HepG2 (cell line): Measurements from ENCODE around the gene TFAP2A. TPM values are rescaled to one million over a fixed set of nuclear protein-coding genes. Genes with fewer than 3 reads are reported as not detected.

Experiments
- ATAC-seq: fragments of 200-7000 bp; cut with Tn5 transposase; 3 replicates; pipeline ENCODE4 v1.9.1; 2020; ENCODE audit warnings: mild to moderate bottlenecking, moderate library complexity
- BruUV-seq: library from RNA; stranded (reverse); fragments of 400-500 nt; replicated peaks from 2 replicates; lab custom pipeline; 2021; lab: Mats Ljungman, UMichigan
- CTCF ChIA-PET: fragments of 300-600 bp; formaldehyde crosslinking; extraction: SDS; loops from one replicate; lab custom pipeline; 2021; ENCODE audit warnings: low total read pairs, inconsistent platforms, low intra/inter-chr PET ratio; lab: Yijun Ruan, JAX
- POLR2A ChIA-PET: fragments of 350-600 bp; sonication (Branson Sonifier 250); formaldehyde crosslinking; loops from one replicate; lab custom pipeline; 2020; ENCODE audit warnings: antibody characterized with exemption, inconsistent platforms; lab: Yijun Ruan, JAX
- DNase-seq: peaks from one replicate; pipeline ENCODE4 v3.0.0-alpha.2; 2015; ENCODE audit warnings: low spot score
- FAIRE-seq: peaks from 3 replicates; lab custom pipeline; 2011; peaks lifted over from hg19 to GRCh38; lab: Jason Lieb, UNC
- H2AFZ ChIP-seq: one replicate; pipeline ENCODE4 v1.6.1; 2011; ENCODE audit warnings: low read length, inconsistent platforms
- H3K27ac ChIP-seq: fragments of 300-600 bp; 3 replicates; pipeline ENCODE4 v1.8.0; 2011; ENCODE audit warnings: mixed run types, mild to moderate bottlenecking, mixed read lengths, low read length, inconsistent platforms; ENCODE audit not compliant: insufficient read depth; ENCODE audit errors: extremely low read length
- H3K27me3 ChIP-seq, 2 experiments: fragments of 200-600 bp in 1 of 2; 2 replicates in 1 of 2; 3 replicates in 1 of 2; pipeline versions ENCODE4 v1.6.0 to v1.8.0; 2011; ENCODE audit warnings: low read length in 2 of 2, mild to moderate bottlenecking in 2 of 2, moderate library complexity in 2 of 2, inconsistent platforms in 1 of 2; ENCODE audit not compliant: insufficient read depth in 2 of 2, control insufficient read depth in 1 of 2
- H3K36me3 ChIP-seq, 2 experiments: fragments of 200-600 bp in 1 of 2; replicated peaks in 1 of 2; 2 replicates in 1 of 2; 3 replicates in 1 of 2; pipeline versions ENCODE4 v1.5.1 to v1.8.0; 2011; ENCODE audit warnings: low read length in 2 of 2, inconsistent platforms in 1 of 2; ENCODE audit not compliant: insufficient read depth in 2 of 2, control insufficient read depth in 1 of 2
- H3K4me1 ChIP-seq: 2 replicates; pipeline ENCODE4 v1.5.1; 2012; ENCODE audit warnings: low read length, inconsistent platforms; ENCODE audit not compliant: insufficient read depth
- H3K4me2 ChIP-seq: 2 replicates; pipeline ENCODE4 v1.6.0; 2011; ENCODE audit warnings: low read depth, low read length, inconsistent platforms
- H3K4me3 ChIP-seq, 3 experiments: fragments of 200-600 bp in 1 of 3; sonication (generic), shearing (Covaris generic) in 1 of 3; replicated peaks in 1 of 3; 2 replicates each; pipeline ENCODE4 v1.5.1; 2011 to 2016; ENCODE audit warnings: low read length in 3 of 3, inconsistent platforms in 2 of 3, low read depth in 2 of 3, mild to moderate bottlenecking in 2 of 3, control low read depth in 1 of 3, mixed read lengths in 1 of 3; ENCODE audit not compliant: insufficient read depth in 1 of 3
- H3K79me2 ChIP-seq: one replicate; pipeline ENCODE4 v1.6.1; 2011; ENCODE audit warnings: low read length, inconsistent platforms; ENCODE audit not compliant: insufficient read depth
- H3K9ac ChIP-seq: 2 replicates; pipeline ENCODE4 v1.6.0; 2011; ENCODE audit warnings: mild to moderate bottlenecking, low read depth, low read length, inconsistent platforms; ENCODE audit not compliant: insufficient read depth
- H3K9me3 ChIP-seq: 2 replicates; pipeline ENCODE4 v1.5.1; 2012; ENCODE audit warnings: mild to moderate bottlenecking, low read length
- H4K20me1 ChIP-seq: 2 replicates; pipeline ENCODE4 v1.6.0; 2011; ENCODE audit warnings: inconsistent platforms, mild to moderate bottlenecking, low read length, moderate library complexity; ENCODE audit not compliant: insufficient read depth
- ARHGAP35 ChIP-seq: sonication (generic); formaldehyde crosslinking; IDR thresholded peaks from 2 replicates; pipeline ENCODE4 v1.9.0; 2022; ENCODE audit warnings: mild to moderate bottlenecking, inconsistent platforms, moderate library complexity, missing genetic modification reagents, borderline replicate concordance
- FOXJ3 ChIP-seq: sonication (generic); formaldehyde crosslinking; IDR thresholded peaks from 2 replicates; pipeline ENCODE4 v1.4.0; 2020; ENCODE audit warnings: missing genetic modification reagents, mild to moderate bottlenecking, borderline replicate concordance
- GTF3A ChIP-seq: sonication (generic); formaldehyde crosslinking; conservative IDR thresholded peaks from 2 replicates; pipeline ENCODE4 v1.4.0; 2020; ENCODE audit warnings: mild to moderate bottlenecking, missing genetic modification reagents
- HNF4A ChIP-seq: sonication (generic); formaldehyde crosslinking; IDR thresholded peaks from 2 replicates; pipeline ENCODE4 v1.4.0; 2020; ENCODE audit warnings: missing genetic modification reagents
- KDM3A ChIP-seq: IDR thresholded peaks from 2 replicates; pipeline ENCODE4 v1.6.1; 2018; ENCODE audit warnings: low read depth, missing compliant biosample characterization
- MEF2D ChIP-seq: sonication (generic); formaldehyde crosslinking; IDR thresholded peaks from 2 replicates; pipeline ENCODE4 v1.5.1; 2020; ENCODE audit warnings: mild to moderate bottlenecking, missing genetic modification reagents
- MYNN ChIP-seq: sonication (generic); formaldehyde crosslinking; IDR thresholded peaks from 2 replicates; pipeline ENCODE4 v1.4.0; 2020; ENCODE audit warnings: mild to moderate bottlenecking, low read depth, missing genetic modification reagents
- MYPOP ChIP-seq: sonication (generic); formaldehyde crosslinking; IDR thresholded peaks from 2 replicates; pipeline ENCODE4 v1.8.1; 2023; ENCODE audit warnings: mild to moderate bottlenecking, moderate library complexity, missing genetic modification reagents
- NR2C2 ChIP-seq: sonication (generic); formaldehyde crosslinking; IDR thresholded peaks from 2 replicates; pipeline ENCODE4 v1.4.0; 2020; ENCODE audit warnings: missing genetic modification reagents, mild to moderate bottlenecking, moderate library complexity, borderline replicate concordance
- RBM39 ChIP-seq: fragments of 200-400 bp; formaldehyde crosslinking; IDR thresholded peaks from one replicate; pipeline ENCODE4 v1.6.1; 2018; ENCODE audit warnings: antibody characterized with exemption, mild to moderate bottlenecking, low read depth, low read length; ENCODE audit not compliant: poor library complexity, severe bottlenecking
- U2AF1 ChIP-seq: fragments of 200-400 bp; formaldehyde crosslinking; optimal IDR thresholded peaks from 2 replicates; pipeline ENCODE3; 2017; ENCODE audit warnings: mild to moderate bottlenecking, low read depth, low read length
- ZBTB38 ChIP-seq: sonication (generic); formaldehyde crosslinking; IDR thresholded peaks from 2 replicates; pipeline ENCODE4 v1.5.1; 2020; ENCODE audit warnings: mild to moderate bottlenecking, missing genetic modification reagents
- ZHX1 ChIP-seq: sonication (generic); formaldehyde crosslinking; IDR thresholded peaks from 2 replicates; pipeline ENCODE4 v1.8.1; 2022; ENCODE audit warnings: low read depth, mild to moderate bottlenecking, missing genetic modification reagents
- ZNF136 ChIP-seq: sonication (generic); formaldehyde crosslinking; IDR thresholded peaks from 2 replicates; pipeline ENCODE4 v1.8.1; 2022; ENCODE audit warnings: low read depth, mild to moderate bottlenecking, moderate library complexity, missing genetic modification reagents
- ZNF343 ChIP-seq: sonication (generic); formaldehyde crosslinking; IDR thresholded peaks from 2 replicates; pipeline ENCODE4 v1.4.0; 2020; ENCODE audit warnings: mild to moderate bottlenecking, missing genetic modification reagents
- ZNF562 ChIP-seq: sonication (generic); formaldehyde crosslinking; IDR thresholded peaks from 2 replicates; pipeline ENCODE4 v1.8.0; 2022; ENCODE audit warnings: missing genetic modification reagents, borderline replicate concordance
- ZNF614 ChIP-seq: IDR thresholded peaks from 2 replicates; pipeline ENCODE4 v1.6.1; 2018; ENCODE audit warnings: missing biosample characterization, missing genetic modification reagents, inconsistent platforms, borderline replicate concordance
- WGBS: methylation state at CpG from one replicate; pipeline ENCODE4 v1.1.6; 2017; ENCODE audit warnings: low lambda C conversion rate; 5-methylcytosine and 5-hydroxymethylcytosine counted together
- in situ Hi-C: cut with HindIII; loops from 2 replicates; pipeline ENCODE4 v1.10.0; 2017; ENCODE audit warnings: low pct_unique_long_range_greater_than_20kb; ENCODE audit not compliant: extremely low pct_ligation_motif_present
- intact Hi-C: fragments of 100-400 bp; cut with micrococcal nuclease; formaldehyde crosslinking; loops from one replicate; pipeline ENCODE4 v1.10.0; 2022; ENCODE audit not compliant: unreplicated experiment
- polyA plus RNA-seq, 8 experiments: library from polyadenylated mRNA; depleted of rRNA in 3 of 8; stranded (reverse) in 7 of 8; unstranded in 1 of 8; fragments of >200 nt; fragmentation: Illumina TruSeq in 4 of 8; extraction: Trizol in 4 of 8; gene quantifications; 2 replicates each; pipeline versions ENCODE4 v1.2.1 to v1.2.3, GENCODE V29; 2011 to 2016; ENCODE audit warnings: low read depth in 4 of 8, missing spikeins in 1 of 8, mixed read lengths in 1 of 8; ENCODE audit not compliant: insufficient read depth in 1 of 8
- total RNA-seq, 5 experiments: library from RNA; depleted of rRNA; stranded (reverse); fragments of >200 nt; fragmentation: Illumina TruSeq; extraction: Trizol; gene quantifications; 2 replicates each; pipeline ENCODE4 v1.2.3, GENCODE V29; 2016; ENCODE audit warnings: low read depth in 1 of 5
- TF ChIP-seq, protein P1 (sequence below): sonication (generic); formaldehyde crosslinking; IDR thresholded peaks from 2 replicates; pipeline ENCODE4 v1.8.1; 2023; ENCODE audit warnings: mild to moderate bottlenecking, missing genetic modification reagents

Gene TFAP2A
- total and polyA plus RNA-seq, 2 of the 13 experiments (the other 11 are each of a cell fraction or from before 2014, with no cell fraction given): not detected

DNA sequence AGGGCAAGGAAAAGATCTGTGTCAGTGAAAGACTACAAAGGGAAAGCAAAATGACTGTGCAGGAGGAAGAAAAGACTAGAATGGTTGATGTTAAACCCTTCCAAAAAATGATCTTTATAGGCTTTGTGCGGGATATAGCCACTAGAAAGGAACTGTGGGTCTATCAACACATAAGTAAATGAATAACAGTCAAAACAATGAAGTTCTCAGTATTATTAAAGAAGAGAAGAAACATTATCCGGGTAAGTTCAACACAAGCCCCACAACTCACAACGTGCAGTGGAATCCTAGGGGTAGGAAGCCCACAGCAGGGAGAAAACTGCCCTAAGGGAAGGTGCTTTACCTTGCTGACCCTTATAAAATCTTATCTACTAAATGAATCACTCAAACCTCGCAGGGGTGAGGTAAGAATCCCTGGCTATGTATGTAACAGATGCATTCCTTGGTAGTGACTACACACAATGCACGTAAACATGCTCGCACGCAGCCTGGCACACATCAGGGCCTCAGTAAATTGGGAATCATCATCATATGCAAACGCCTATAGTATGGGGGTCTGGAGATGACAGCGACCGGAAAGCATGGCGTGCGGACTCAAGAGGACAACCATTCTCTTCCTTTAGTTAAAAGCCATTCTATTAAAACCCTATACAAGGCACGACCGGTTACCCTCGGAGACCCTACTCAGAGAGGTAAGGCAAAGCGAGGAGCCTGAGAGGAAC is 11.3 kb downstream of the TFAP2A start:
- Histone ChIP-seq H3K79me2 (no peaks in the 10 kb centered on the region), H3K36me3 (no peaks in the 10 kb centered on the region), H3K4me1 (no peaks in the 10 kb centered on the region), H3K9me3 (no peaks in the 10 kb centered on the region), H2AFZ (no peak overlapping the region), H3K27ac (no peak overlapping the region), H4K20me1 (no peaks in the 10 kb centered on the region), H3K4me2 (no peak overlapping the region), H3K27me3 (peaks cover 6 to 73% of the 10 kb centered on the region in 2 experiments), H3K9ac (no peak overlapping the region), H3K4me3 (no peak overlapping the region)
- CTCF ChIA-PET: no interaction called here
- ATAC-seq (no peak), FAIRE-seq (no peak), DNase-seq (no peak)
- in situ Hi-C loops: no loop called here
- POLR2A ChIA-PET: no interaction called here
- WGBS: 50% methylated on average over 16 of the region's 16 CpGs
- intact Hi-C loops: no loop called here
- no peak for TF ChIP-seq ZNF343
- TF ChIP-seq FOXJ3 (CRISPR knock-in tag): no peak
- TF ChIP-seq MYPOP (CRISPR knock-in tag): no peak
- no peak for TF ChIP-seq ZNF562 (CRISPR knock-in tag)
- no peak for TF ChIP-seq U2AF1
- no peak for TF ChIP-seq KDM3A
- TF ChIP-seq GTF3A (CRISPR knock-in tag): no peak
- TF ChIP-seq RBM39: no peak
- TF ChIP-seq, protein P1, sequence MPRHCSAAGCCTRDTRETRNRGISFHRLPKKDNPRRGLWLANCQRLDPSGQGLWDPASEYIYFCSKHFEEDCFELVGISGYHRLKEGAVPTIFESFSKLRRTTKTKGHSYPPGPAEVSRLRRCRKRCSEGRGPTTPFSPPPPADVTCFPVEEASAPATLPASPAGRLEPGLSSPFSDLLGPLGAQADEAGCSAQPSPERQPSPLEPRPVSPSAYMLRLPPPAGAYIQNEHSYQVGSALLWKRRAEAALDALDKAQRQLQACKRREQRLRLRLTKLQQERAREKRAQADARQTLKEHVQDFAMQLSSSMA: no peak
- TF ChIP-seq HNF4A: no peak
- no peak for TF ChIP-seq MEF2D (CRISPR knock-in tag)
- no peak for TF ChIP-seq MYNN (CRISPR knock-in tag)
- TF ChIP-seq ZHX1 (CRISPR knock-in tag): no peak
- no peak for TF ChIP-seq ZBTB38 (CRISPR knock-in tag)
- TF ChIP-seq NR2C2 (CRISPR knock-in tag): no peak
- TF ChIP-seq ZNF136 (CRISPR knock-in tag): no peak
- no peak for TF ChIP-seq ZNF614 (CRISPR knock-in tag)
- TF ChIP-seq ARHGAP35 (CRISPR knock-in tag): no peak
- no TSS peak for BruUV-seq
